Mucosa of descending colon (tissue), 3 donors: ENCODE data around the gene PATE1. TPM values are rescaled to one million over a fixed set of nuclear protein-coding genes. Genes with fewer than 3 reads are reported as not detected.
"Not testable (repeated sequence)": the region's sequence is repeated elsewhere in the genome, so short reads cannot be mapped to it uniquely, and the experiment has no call there.

Experiments
- ATAC-seq: fragments of 200-7000 bp; cut with Tn5 transposase; one replicate; pipeline ENCODE4 v1.9.1; 2020; ENCODE audit warnings: mild to moderate bottlenecking, moderate library complexity
- DNase-seq, 3 donors: peaks; one replicate each; pipeline ENCODE4 v3.0.0-alpha.2; 2020
- H3K36me3 ChIP-seq: fragments of 200-600 bp; one replicate; pipeline ENCODE4 v1.8.0; 2021; ENCODE audit warnings: low read depth, mild to moderate bottlenecking
- H3K4me1 ChIP-seq: fragments of 200-600 bp; one replicate; pipeline ENCODE4 v1.8.0; 2021; ENCODE audit warnings: low read depth, mild to moderate bottlenecking
- H3K4me3 ChIP-seq: fragments of 200-600 bp; one replicate; pipeline ENCODE4 v1.8.0; 2021; ENCODE audit warnings: mild to moderate bottlenecking
- H3K9me3 ChIP-seq: fragments of 200-600 bp; one replicate; pipeline ENCODE4 v1.8.0; 2021; ENCODE audit warnings: mild to moderate bottlenecking
- CTCF ChIP-seq: fragments of 200-600 bp; IDR thresholded peaks from one replicate; pipeline ENCODE4 v1.8.0; 2022; ENCODE audit warnings: antibody characterized with exemption, mild to moderate bottlenecking
- intact Hi-C, 2 donors: fragments of 100-400 bp; cut with DNase I in 1 of 2; cut with micrococcal nuclease in 1 of 2; formaldehyde crosslinking; loops; one replicate each; pipeline versions ENCODE4 v1.11.0 to v1.11.1; 2022; cut with DNase I, micrococcal nuclease
- long read RNA-seq, 2 donors: library from polyadenylated mRNA; unstranded; transcript quantifications; one replicate each; pipeline ENCODE4 v2.0.0, GENCODE V29; 2019 to 2021
- total RNA-seq, 3 donors: library from RNA; stranded (reverse); fragmentation: NEBNext Ultra II Directional in 2 of 3; extraction: Animal tissue kit (Norgen Biotek cat#: 25700) in 2 of 3; gene quantifications; one replicate each; pipeline versions ENCODE4 v1.2.1 to v1.2.4, GENCODE V29; 2021 to 2023
- donor health status: DM: no; HTN: no; CAD: no; lungs with moderate emphysema.
- donor health status: DM: no; HTN: no; CAD: no.
- donor health status: DM: no; HTN: yes; CAD: no.

PATE1 gene
- total RNA-seq = not detected
- long read RNA-seq, donor 1 = 0 reads
- long read RNA-seq, donor 2 = 0 reads

DNA sequence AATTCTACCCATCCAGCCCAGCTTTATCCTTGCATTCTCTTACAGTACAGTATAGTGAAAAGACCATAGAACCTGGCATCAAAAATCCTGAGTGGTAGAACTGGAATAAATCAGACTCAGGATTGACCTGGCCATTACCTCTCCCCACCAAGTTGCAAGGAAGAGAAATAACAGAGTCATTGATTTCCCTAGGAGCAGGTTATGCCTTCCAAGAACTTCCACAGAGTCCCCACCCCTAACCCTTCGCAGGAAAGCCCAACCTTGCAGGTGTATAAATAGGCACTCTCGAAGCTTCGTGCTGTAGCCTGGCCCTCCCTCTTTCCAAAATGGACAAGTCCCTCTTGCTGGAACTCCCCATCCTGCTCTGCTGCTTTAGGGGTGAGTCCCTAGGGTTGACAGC, at the start of gene PATE1:
Gene PATE1, plus strand, starts transcription at position 301 of the 400 bp plus-strand sequence. Its CDS starts 26 bp downstream, at position 327.
- H3K9me3 ChIP-seq = no peaks in the 10 kb centered on the region
- no peaks in the 10 kb centered on the region for H3K36me3 ChIP-seq
- no peak within 1 kb of the TSS for H3K4me3 ChIP-seq
- DNase-seq = no peak
- H3K4me1 ChIP-seq = no peaks in the 10 kb centered on the region
- TF ChIP-seq CTCF = no peak
- intact Hi-C loops = no loop called here
- ATAC-seq = no peak

GRCh38 chr11:125701018-125701610, 45.0 kb upstream of the PATE1 start:
- TF ChIP-seq CTCF = no peak
- no peaks in the 10 kb centered on the region for H3K36me3 ChIP-seq
- no peaks in the 10 kb centered on the region for H3K9me3 ChIP-seq
- H3K4me1 ChIP-seq = no peaks in the 10 kb centered on the region
- ATAC-seq (no peak), DNase-seq (no peak)
- intact Hi-C loops = no loop called here
- H3K4me3 ChIP-seq = no peak overlapping the region

DNA sequence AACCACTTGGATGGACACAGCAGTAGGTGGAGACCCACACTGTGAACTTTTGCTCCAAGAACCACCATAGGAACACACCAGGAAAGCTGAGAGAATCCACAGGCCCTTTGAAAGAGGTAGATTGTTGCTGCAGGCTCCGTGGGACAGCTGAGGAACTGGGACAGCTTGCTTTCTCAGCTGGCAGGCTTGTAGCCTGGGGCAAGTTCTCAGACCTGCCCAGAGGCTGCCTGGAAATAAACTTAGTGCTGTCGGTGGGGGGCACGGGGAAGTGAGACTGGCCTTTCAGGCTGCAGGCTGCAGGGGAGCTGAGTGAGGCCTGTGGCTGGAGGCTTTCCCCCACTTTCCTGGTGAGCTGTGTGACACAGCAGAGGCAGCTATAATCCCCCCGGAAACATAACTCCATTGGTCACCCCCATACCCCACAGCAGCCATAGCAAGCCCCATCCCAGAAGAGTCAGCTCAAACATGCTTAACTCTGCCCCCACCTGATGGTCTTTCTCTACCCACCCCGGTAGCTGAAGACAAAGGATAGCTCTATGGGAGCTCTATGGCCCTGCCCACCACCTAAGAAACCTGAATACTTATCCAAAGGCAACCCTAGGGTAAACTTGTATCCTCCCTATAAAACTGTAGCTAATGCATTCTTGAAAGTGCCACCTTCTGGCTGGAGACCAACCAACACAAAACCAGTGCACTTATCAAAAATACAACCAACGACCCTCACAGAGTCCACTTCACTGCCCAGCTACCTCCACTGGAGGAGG, 44.0 kb upstream of the PATE1 start:
- no peak for ATAC-seq
- no peaks in the 10 kb centered on the region for H3K36me3 ChIP-seq
- no peak for DNase-seq
- intact Hi-C loops = no loop called here
- no peaks in the 10 kb centered on the region for H3K9me3 ChIP-seq
- H3K4me3 ChIP-seq = no peak overlapping the region
- no peaks in the 10 kb centered on the region for H3K4me1 ChIP-seq
- no peak for TF ChIP-seq CTCF

DNA sequence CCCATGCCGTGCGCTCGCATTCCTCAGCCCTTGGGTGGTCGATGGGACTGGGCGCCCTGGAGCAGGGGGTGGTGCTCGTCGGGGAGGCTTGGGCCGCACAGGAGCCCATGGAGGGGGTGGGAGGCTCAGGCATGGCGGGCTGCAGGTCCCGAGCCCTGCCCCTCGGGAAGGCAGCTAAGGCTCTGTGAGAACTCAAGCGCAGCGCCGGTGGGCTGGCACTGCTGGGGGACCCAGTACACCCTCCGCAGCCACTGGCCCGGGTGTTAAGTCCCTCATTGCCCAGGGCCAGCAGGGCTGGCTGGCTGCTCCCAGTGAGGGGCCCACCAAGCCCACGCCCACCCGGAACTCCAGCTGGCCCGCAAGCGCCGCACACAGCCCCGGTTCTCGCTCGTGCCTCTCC, 41.4 kb upstream of the PATE1 start:
- H3K4me3 ChIP-seq, H3K9me3 ChIP-seq, H3K36me3 ChIP-seq, intact Hi-C loops, H3K4me1 ChIP-seq, ATAC-seq, DNase-seq: not testable (repeated sequence)

GRCh38 chr11:125720781-125721180, 25.3 kb upstream of the PATE1 start:
- no peaks in the 10 kb centered on the region for H3K36me3 ChIP-seq
- ATAC-seq (no peak), DNase-seq (no peak)
- intact Hi-C loops = no loop called here
- no peak overlapping the region for H3K4me3 ChIP-seq
- no peaks in the 10 kb centered on the region for H3K9me3 ChIP-seq
- no peaks in the 10 kb centered on the region for H3K4me1 ChIP-seq
- no peak for TF ChIP-seq CTCF

DNA sequence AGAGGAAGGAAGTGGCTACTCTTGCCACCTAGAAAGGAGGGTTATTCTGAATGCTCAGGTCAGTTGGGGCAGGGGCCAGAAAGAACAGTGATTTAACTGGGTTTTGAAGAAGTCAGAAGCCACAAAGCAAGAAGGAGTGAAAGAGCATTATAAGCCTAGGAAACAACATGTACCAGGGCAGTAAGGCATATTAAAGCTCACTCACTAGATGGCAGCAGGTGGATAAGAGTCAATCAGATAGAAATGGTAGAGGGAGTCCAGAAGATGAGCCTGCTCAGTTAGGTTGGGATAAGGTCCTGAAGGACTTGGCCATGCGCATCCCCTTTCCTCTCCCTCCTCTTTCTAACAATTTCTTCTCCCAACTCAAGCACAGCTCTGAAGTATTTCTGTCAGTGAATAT, 22.0 kb upstream of the PATE1 start:
- intact Hi-C loops = no loop called here
- peak in 1 of 3 donors; percentile 2 for DNase-seq
- Histone ChIP-seq H3K36me3 (no peaks in the 10 kb centered on the region), H3K4me1 (no peaks in the 10 kb centered on the region), H3K4me3 (no peak overlapping the region), H3K9me3 (no peaks in the 10 kb centered on the region)
- TF ChIP-seq CTCF = no peak
- ATAC-seq = no peak
